Naive thymus-derived CD8-positive, alpha-beta T cell (primary cell): ENCODE results near the gene RAB11FIP3. TPM values are rescaled to one million over a fixed set of nuclear protein-coding genes. Genes with fewer than 3 reads are reported as not detected.

Experiments
- ATAC-seq, 2 donors: fragments of 150-1000 bp; cut with Tn5 transposase in 1 of 2; sonication (Bioruptor Pico), chemical (Tn5 transposase) in 1 of 2; 1 replicate in 1 of 2; 2 replicates in 1 of 2; pipeline ENCODE4 v1.10.0; 2021; ENCODE audit warnings: mild to moderate bottlenecking in 2 of 2, moderate library complexity in 2 of 2
- POLR2A ChIA-PET: fragments of 350-600 bp; sonication (Branson Sonifier 250); formaldehyde crosslinking; loops from one replicate; lab custom pipeline; 2021; ENCODE audit warnings: antibody characterized with exemption; lab: Charles Lee
- DNase-seq, 10 donors: peaks; one replicate each; pipeline versions ENCODE4 v3.0.0 to v3.0.0-alpha.2; 2020 to 2022
- H3K27ac Mint-ChIP-seq, 10 donors: one replicate each; pipeline ENCODE4 v1.8.0; 2020 to 2022; ENCODE audit warnings: mild to moderate bottlenecking in 10 of 10, mixed read lengths in 10 of 10, moderate library complexity in 4 of 10, inconsistent platforms in 1 of 10
- H3K27me3 Mint-ChIP-seq, 5 donors: one replicate each; pipeline ENCODE4 v1.8.0; 2021 to 2022; ENCODE audit warnings: mixed read lengths in 5 of 5
- H3K36me3 Mint-ChIP-seq, 3 donors: one replicate each; pipeline ENCODE4 v1.8.0; 2020 to 2022; ENCODE audit warnings: mixed read lengths in 3 of 3, mild to moderate bottlenecking in 2 of 3, inconsistent platforms in 1 of 3
- H3K4me1 Mint-ChIP-seq, 4 donors: one replicate each; pipeline ENCODE4 v1.8.0; 2021 to 2022; ENCODE audit warnings: mixed read lengths in 4 of 4
- H3K4me3 Mint-ChIP-seq, 10 donors: one replicate each; pipeline ENCODE4 v1.8.0; 2020 to 2022; ENCODE audit warnings: mild to moderate bottlenecking in 10 of 10, mixed read lengths in 10 of 10, moderate library complexity in 6 of 10, inconsistent platforms in 1 of 10
- H3K9me3 Mint-ChIP-seq, 9 donors: one replicate each; pipeline ENCODE4 v1.8.0; 2020 to 2022; ENCODE audit warnings: mixed read lengths in 9 of 9, mild to moderate bottlenecking in 3 of 9, inconsistent platforms in 1 of 9, moderate library complexity in 1 of 9
- microRNA-seq: library from miRNA; unstranded; fragments of <30 nt; microRNA quantifications from one replicate; pipeline ENCODE4 v1.2.0, GENCODE V29; 2022; ENCODE audit warnings: borderline microRNAs expressed
- polyA plus RNA-seq, 3 donors: library from polyadenylated mRNA; unstranded; fragments of 300-500 nt; fragmentation: Illumina TruSeq; gene quantifications; one replicate each; pipeline ENCODE4 v1.2.3, GENCODE V29; 2021
- total RNA-seq, 8 experiments: library from RNA in 2 of 8; stranded (reverse) in 2 of 8; gene quantifications; one replicate each; pipeline ENCODE4 v1.2.3 and lab custom pipeline; 2021 to 2026

RAB11FIP3 gene
- total and polyA plus RNA-seq, 5 experiments from 2014 or later = 1.3 to 49.7 (median 5.0) TPM

DNA sequence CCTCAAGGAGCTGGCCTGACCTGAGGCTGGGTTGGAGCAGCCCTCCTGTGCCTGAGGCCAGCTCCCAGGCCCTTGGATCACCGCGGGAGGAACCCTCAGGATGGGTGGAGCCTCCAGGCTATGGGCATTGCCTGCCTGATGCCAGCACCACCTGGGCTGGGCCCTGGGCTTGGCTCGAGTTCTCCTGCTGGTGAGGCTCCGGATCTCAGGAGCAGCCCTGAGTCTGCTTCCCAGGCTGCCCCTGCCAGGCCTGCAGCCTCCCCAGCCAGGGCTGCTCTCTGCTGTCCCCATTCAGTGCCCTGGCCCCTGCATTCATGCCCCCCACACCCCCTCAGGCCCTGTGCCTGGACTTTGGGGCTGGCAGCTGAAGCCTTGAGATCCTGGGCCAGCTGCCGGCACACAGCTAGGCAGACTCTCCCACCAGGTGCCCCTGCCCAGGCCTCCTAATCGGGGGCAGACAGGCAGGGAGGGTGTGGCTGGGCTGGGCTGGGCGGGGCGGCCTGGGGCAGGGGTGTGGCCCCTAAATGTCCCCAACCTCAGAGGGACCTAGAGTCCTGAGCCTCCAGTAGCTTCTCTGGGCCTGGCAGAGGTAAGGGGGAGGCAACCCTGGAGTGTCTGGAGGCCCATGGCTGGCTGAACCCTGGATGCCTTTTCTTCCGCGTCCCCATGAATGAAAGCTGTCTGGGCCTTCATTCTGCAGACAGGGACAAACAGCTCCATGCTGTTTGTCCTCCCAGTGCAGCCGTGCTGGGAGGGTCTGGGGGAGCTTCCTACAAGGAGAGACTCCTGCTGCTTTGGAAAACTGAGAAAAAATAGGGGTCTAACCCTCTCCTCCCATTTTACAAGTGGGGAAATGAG is 143.2 kb downstream of the RAB11FIP3 start:
- no peaks in the 10 kb centered on the region for H3K27me3 Mint-ChIP-seq
- POLR2A ChIA-PET = interaction anchor here (0.6 to 2.1 kb wide), 4 partner anchors 20 to 167 kb away, joined by 3 to 8 read pairs (median 4); partner anchors contain the start of genes CAPN15 and DECR2
- no peak for ATAC-seq

GRCh38 chr16:569445-570254 is 144.2 kb downstream of the RAB11FIP3 start, which contains the start of gene PIGQ:
Gene PIGQ, plus strand, starts transcription at chr16:569968. Its CDS starts 4,107 bp downstream, at chr16:574075.
- Mint-ChIP-seq H3K4me1 (peaks cover 20 to 39% (median 35%) of the 10 kb centered on the region in 4 donors), H3K27me3 (no peaks in the 10 kb centered on the region), H3K9me3 (peaks cover 0 to 2% (median 0%) of the 10 kb centered on the region in 9 donors), H3K36me3 (no peaks in the 10 kb centered on the region), H3K27ac (peak within 1 kb of the TSS; percentile 85 to 98 (median 92)), H3K4me3 (peak within 1 kb of the TSS; percentile 81 to 93 (median 84))
- peak; percentile 74 to 75 for ATAC-seq
- POLR2A ChIA-PET = interaction anchor here (0.6 to 1.2 kb wide), 2 partner anchors 13 to 168 kb away, joined by 3 read pairs; partner anchors contain the start of gene DECR2
- DNase-seq = peak; percentile 46 to 81 (median 65)

More for the DNA sequence above, 143.2 kb downstream of the RAB11FIP3 start:
- Mint-ChIP-seq H3K9me3 (peaks cover 0 to 2% (median 0%) of the 10 kb centered on the region in 9 donors), H3K4me3 (peak overlapping the region; percentile 81 to 91 (median 84)), H3K27ac (peak overlapping the region in 9 of 10 donors; percentile 85 to 94 (median 91)), H3K36me3 (no peaks in the 10 kb centered on the region), H3K4me1 (peaks cover 20 to 39% (median 35%) of the 10 kb centered on the region in 4 donors)
- DNase-seq = no peak

Small RNAs within 50 kb of the gene (microRNA-seq; reads per million reads assigned to microRNA genes)
- gene MIR3176 = not detected
- not detected for gene MIR5587

Other genes with a start within 250 kb of the RAB11FIP3 start
- not detected for gene HBA1, start 249.0 kb upstream of the RAB11FIP3 start, total RNA-seq
- gene HBA1, start 249.0 kb upstream of the RAB11FIP3 start, polyA plus RNA-seq = 1 to 10 TPM in 1 of 3 donors, not detected in 2; 1.7 TPM
- not detected for gene HBQ1, start 245.2 kb upstream of the RAB11FIP3 start, total RNA-seq
- gene HBQ1, start 245.2 kb upstream of the RAB11FIP3 start, polyA plus RNA-seq = under 1 TPM in 1 of 3 donors, not detected in 2; 0.71 TPM
- 100 to 1,000 TPM; 193 to 194 TPM for gene LUC7L, start 196.2 kb upstream of the RAB11FIP3 start, total RNA-seq
- gene LUC7L, start 196.2 kb upstream of the RAB11FIP3 start, polyA plus RNA-seq = 10 to 100 TPM in 1 of 3 donors, 1 to 10 TPM in 2; 4.5 to 11.9 (median 7.2) TPM
- 10 to 100 TPM; 36.7 to 46.5 TPM for gene FAM234A, start 190.8 kb upstream of the RAB11FIP3 start, total RNA-seq
- 10 to 100 TPM; 18.8 to 46.4 (median 34.4) TPM for gene FAM234A, start 190.8 kb upstream of the RAB11FIP3 start, polyA plus RNA-seq
- gene RGS11, start 149.7 kb upstream of the RAB11FIP3 start, total RNA-seq = not detected
- gene RGS11, start 149.7 kb upstream of the RAB11FIP3 start, polyA plus RNA-seq = not detected
- gene ARHGDIG, start 145.1 kb upstream of the RAB11FIP3 start, total RNA-seq = under 1 TPM in 1 of 2 experiments, not detected in 1; 0.68 TPM
- gene ARHGDIG, start 145.1 kb upstream of the RAB11FIP3 start, polyA plus RNA-seq = not detected
- gene PDIA2, start 142.5 kb upstream of the RAB11FIP3 start, total RNA-seq = under 1 TPM in 1 of 2 experiments, not detected in 1; 0.44 TPM
- not detected for gene PDIA2, start 142.5 kb upstream of the RAB11FIP3 start, polyA plus RNA-seq
- 10 to 100 TPM; 40.7 to 44.0 TPM for gene AXIN1, start 72.9 kb upstream of the RAB11FIP3 start, total RNA-seq
- gene AXIN1, start 72.9 kb upstream of the RAB11FIP3 start, polyA plus RNA-seq = 1 to 10 TPM; 1.6 to 4.1 (median 2.2) TPM
- 10 to 100 TPM; 32.4 to 33.3 TPM for gene MRPL28, start 55.1 kb upstream of the RAB11FIP3 start, total RNA-seq
- gene MRPL28, start 55.1 kb upstream of the RAB11FIP3 start, polyA plus RNA-seq = 10 to 100 TPM; 57.4 to 66.6 (median 64.7) TPM
- gene PGAP6, start 43.7 kb upstream of the RAB11FIP3 start, total RNA-seq = 10 to 100 TPM; 80.1 to 80.4 TPM
- gene PGAP6, start 43.7 kb upstream of the RAB11FIP3 start, polyA plus RNA-seq = 10 to 100 TPM; 19.5 to 38.1 (median 22.0) TPM
- 10 to 100 TPM; 29.7 to 33.2 TPM for gene NME4, start 28.4 kb upstream of the RAB11FIP3 start, total RNA-seq
- 10 to 100 TPM; 38.9 to 61.9 (median 60.7) TPM for gene NME4, start 28.4 kb upstream of the RAB11FIP3 start, polyA plus RNA-seq
- gene DECR2, start 23.8 kb upstream of the RAB11FIP3 start, total RNA-seq = 10 to 100 TPM in 1 of 2 experiments, 1 to 10 TPM in 1; 8.5 to 10.8 TPM
- 10 to 100 TPM in 1 of 3 donors, 1 to 10 TPM in 2; 7.4 to 12.2 (median 8.5) TPM for gene DECR2, start 23.8 kb upstream of the RAB11FIP3 start, polyA plus RNA-seq
- 10 to 100 TPM; 63.1 to 63.2 TPM for gene CAPN15, start 102.1 kb downstream of the RAB11FIP3 start, total RNA-seq
- 1 to 10 TPM; 5.5 to 7.9 (median 6.0) TPM for gene CAPN15, start 102.1 kb downstream of the RAB11FIP3 start, polyA plus RNA-seq
- not detected for gene PRR35, start 134.7 kb downstream of the RAB11FIP3 start, total RNA-seq
- not detected for gene PRR35, start 134.7 kb downstream of the RAB11FIP3 start, polyA plus RNA-seq
- 1 to 10 TPM; 4.7 to 5.3 TPM for gene NHLRC4, start 141.4 kb downstream of the RAB11FIP3 start, total RNA-seq
- gene NHLRC4, start 141.4 kb downstream of the RAB11FIP3 start, polyA plus RNA-seq = 1 to 10 TPM; 1.5 to 3.3 (median 1.7) TPM
- gene PIGQ, start 144.3 kb downstream of the RAB11FIP3 start, total RNA-seq = 10 to 100 TPM; 55.8 to 59.0 TPM
- gene PIGQ, start 144.3 kb downstream of the RAB11FIP3 start, polyA plus RNA-seq = 10 to 100 TPM in 1 of 3 donors, 1 to 10 TPM in 2; 8.8 to 13.4 (median 9.3) TPM
- 10 to 100 TPM; 18.6 to 19.9 TPM for gene RAB40C, start 164.4 kb downstream of the RAB11FIP3 start, total RNA-seq
- 10 to 100 TPM in 1 of 3 donors, 1 to 10 TPM in 2; 5.8 to 14.6 (median 6.2) TPM for gene RAB40C, start 164.4 kb downstream of the RAB11FIP3 start, polyA plus RNA-seq
- under 1 TPM; 0.47 to 0.57 TPM for gene WFIKKN1, start 205.3 kb downstream of the RAB11FIP3 start, total RNA-seq
- under 1 TPM in 1 of 3 donors, not detected in 2; 0.07 TPM for gene WFIKKN1, start 205.3 kb downstream of the RAB11FIP3 start, polyA plus RNA-seq
- gene METTL26, start 210.7 kb downstream of the RAB11FIP3 start, total RNA-seq = 10 to 100 TPM; 69.2 to 72.6 TPM
- gene METTL26, start 210.7 kb downstream of the RAB11FIP3 start, polyA plus RNA-seq = 10 to 100 TPM; 88.4 to 98.4 (median 89.8) TPM
- gene MCRIP2, start 216.2 kb downstream of the RAB11FIP3 start, total RNA-seq = 10 to 100 TPM; 31.9 to 32.2 TPM
- gene MCRIP2, start 216.2 kb downstream of the RAB11FIP3 start, polyA plus RNA-seq = 10 to 100 TPM; 28.1 to 36.6 (median 35.5) TPM
- 10 to 100 TPM; 17.8 to 19.2 TPM for gene WDR90, start 223.7 kb downstream of the RAB11FIP3 start, total RNA-seq
- 1 to 10 TPM in 2 of 3 donors, under 1 TPM in 1; 0.27 to 2.5 (median 1.5) TPM for gene WDR90, start 223.7 kb downstream of the RAB11FIP3 start, polyA plus RNA-seq
- gene RHOT2, start 242.5 kb downstream of the RAB11FIP3 start, total RNA-seq = 100 to 1,000 TPM; 220 TPM
- gene RHOT2, start 242.5 kb downstream of the RAB11FIP3 start, polyA plus RNA-seq = 10 to 100 TPM; 25.1 to 44.8 (median 31.8) TPM